Esophagus squamous epithelium (tissue), 5 donors: ENCODE measurements around the gene BEST4. TPM values are rescaled to one million over a fixed set of nuclear protein-coding genes. Genes with fewer than 3 reads are reported as not detected.
"Not testable (repeated sequence)": the region's sequence is repeated elsewhere in the genome, so short reads cannot be mapped to it uniquely, and the experiment has no call there.

Experiments
- DNase-seq: peaks from one replicate; lab custom pipeline; 2025; lab: John Stamatoyannopoulos, UW
- H3K27ac ChIP-seq, 4 donors: fragments of 200-600 bp; sonication (generic); one replicate each; pipeline ENCODE4 v1.5.1; 2016 to 2019; ENCODE audit warnings: mild to moderate bottlenecking in 1 of 4
- H3K27me3 ChIP-seq, 4 donors: fragments of 200-600 bp; sonication (generic); 1 replicate in 3 of 4; 2 replicates in 1 of 4; pipeline versions ENCODE4 v1.5.1 to v1.6.0; 2017 to 2021; ENCODE audit warnings: antibody characterized with exemption in 1 of 4
- H3K36me3 ChIP-seq, 3 donors: fragments of 200-600 bp; sonication (generic); one replicate each; pipeline ENCODE4 v1.5.1; 2016 to 2019
- H3K4me1 ChIP-seq, 3 donors: fragments of 200-600 bp; sonication (generic); one replicate each; pipeline ENCODE4 v1.5.1; 2017 to 2019
- H3K4me3 ChIP-seq, 4 donors: fragments of 200-600 bp; sonication (generic); 1 replicate in 3 of 4; 2 replicates in 1 of 4; pipeline ENCODE4 v1.5.1; 2016 to 2019; ENCODE audit warnings: mild to moderate bottlenecking in 2 of 4, moderate library complexity in 1 of 4
- H3K9me3 ChIP-seq, 3 donors: fragments of 200-600 bp; sonication (generic); one replicate each; pipeline ENCODE4 v1.5.1; 2016 to 2019
- POLR2A ChIP-seq, 4 donors: fragments of 450-650 bp; IDR thresholded peaks; one replicate each; pipeline ENCODE4 v1.6.1; 2017; ENCODE audit warnings: antibody characterized with exemption in 4 of 4, mild to moderate bottlenecking in 4 of 4, moderate library complexity in 3 of 4
- WGBS, 2 donors: methylation state at CpG; one replicate each; pipeline ENCODE4 v1.1.5; 2018; 5-methylcytosine and 5-hydroxymethylcytosine counted together
- intact Hi-C: fragments of 100-400 bp; cut with DNase I; formaldehyde crosslinking; loops from one replicate; pipeline ENCODE4 v1.15.0; 2022
- total RNA-seq, 4 donors: library from RNA; depleted of rRNA; stranded (reverse); fragments of >200 nt; gene quantifications; one replicate each; pipeline ENCODE4 v1.1.0, GENCODE V29; 2016
- TF ChIP-seq, protein P1 (sequence below), 6 experiments: fragments of 450-650 bp in 4 of 6; fragments of 200-600 bp in 2 of 6; sonication (generic) in 2 of 6; IDR thresholded peaks; one replicate each; pipeline ENCODE4 v1.5.1; 2016 to 2019; ENCODE audit warnings: antibody characterized with exemption in 6 of 6, mild to moderate bottlenecking in 4 of 6, moderate library complexity in 4 of 6
- donor health status: DM: yes; HTN: yes; CAD: no.

Gene BEST4
- total RNA-seq, 4 donors from 2014 or later, result 0.26 TPM; not detected in 3

DNA sequence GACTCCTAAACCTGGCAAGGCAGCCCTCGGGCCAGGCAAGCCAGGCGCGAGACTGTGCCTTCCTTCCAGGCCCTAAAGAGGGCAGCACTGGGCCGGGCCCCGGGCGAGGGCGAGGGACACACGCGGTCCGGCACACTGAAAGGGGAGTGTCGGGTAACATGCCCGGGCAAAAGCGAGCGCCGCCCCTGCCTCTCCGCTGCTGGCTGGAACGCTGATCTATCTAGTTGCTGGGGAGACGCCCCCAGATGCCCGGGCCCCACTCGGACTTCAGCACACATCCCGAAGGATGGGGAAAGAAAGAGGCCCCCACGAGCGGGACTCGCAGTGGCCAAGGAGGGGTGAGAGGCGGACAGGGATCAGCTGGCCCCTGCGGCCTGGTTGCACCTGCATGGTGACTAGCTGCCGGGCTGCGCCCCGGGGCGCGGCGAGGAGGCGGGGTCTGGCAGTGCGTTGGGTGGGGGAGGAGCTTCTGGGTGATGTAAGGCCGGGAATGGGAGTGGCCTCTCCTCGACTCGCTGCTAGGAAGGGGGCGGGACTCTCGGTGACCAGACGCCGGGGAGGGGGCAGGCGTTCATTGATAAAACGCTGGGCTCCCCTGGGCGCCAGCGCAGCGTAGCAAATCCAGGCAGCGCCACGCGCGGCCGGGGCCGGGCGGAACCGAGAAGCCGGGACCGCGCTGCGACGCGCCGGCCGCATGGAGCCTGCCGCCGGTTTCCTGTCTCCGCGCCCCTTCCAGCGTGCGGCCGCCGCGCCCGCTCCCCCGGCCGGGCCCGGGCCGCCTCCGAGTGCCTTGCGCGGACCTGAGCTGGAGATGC, 12.0 kb upstream of the BEST4 start, which contains the start of gene PLK3:
PLK3 (plus strand) TSS at position 608 of the 815 bp plus-strand sequence; CDS start at position 695, 87 bp downstream.
- intact Hi-C loops, result no loop called here
- Histone ChIP-seq H3K4me1 (peaks cover 21 to 52% (median 26%) of the 10 kb centered on the region in 3 donors), H3K9me3 (no peaks in the 10 kb centered on the region), H3K27ac (peak within 1 kb of the TSS; percentile 94 to 97 (median 97)), H3K36me3 (peaks cover 5 to 35% (median 7%) of the 10 kb centered on the region in 3 donors), H3K27me3 (no peaks in the 10 kb centered on the region), H3K4me3 (peak within 1 kb of the TSS; percentile 64 to 98 (median 90))
- 0% methylated on average over 2 to 22 of the region's 79 CpGs for WGBS, 2 donors
- peak; percentile 95 for DNase-seq
- TF ChIP-seq, protein P1, sequence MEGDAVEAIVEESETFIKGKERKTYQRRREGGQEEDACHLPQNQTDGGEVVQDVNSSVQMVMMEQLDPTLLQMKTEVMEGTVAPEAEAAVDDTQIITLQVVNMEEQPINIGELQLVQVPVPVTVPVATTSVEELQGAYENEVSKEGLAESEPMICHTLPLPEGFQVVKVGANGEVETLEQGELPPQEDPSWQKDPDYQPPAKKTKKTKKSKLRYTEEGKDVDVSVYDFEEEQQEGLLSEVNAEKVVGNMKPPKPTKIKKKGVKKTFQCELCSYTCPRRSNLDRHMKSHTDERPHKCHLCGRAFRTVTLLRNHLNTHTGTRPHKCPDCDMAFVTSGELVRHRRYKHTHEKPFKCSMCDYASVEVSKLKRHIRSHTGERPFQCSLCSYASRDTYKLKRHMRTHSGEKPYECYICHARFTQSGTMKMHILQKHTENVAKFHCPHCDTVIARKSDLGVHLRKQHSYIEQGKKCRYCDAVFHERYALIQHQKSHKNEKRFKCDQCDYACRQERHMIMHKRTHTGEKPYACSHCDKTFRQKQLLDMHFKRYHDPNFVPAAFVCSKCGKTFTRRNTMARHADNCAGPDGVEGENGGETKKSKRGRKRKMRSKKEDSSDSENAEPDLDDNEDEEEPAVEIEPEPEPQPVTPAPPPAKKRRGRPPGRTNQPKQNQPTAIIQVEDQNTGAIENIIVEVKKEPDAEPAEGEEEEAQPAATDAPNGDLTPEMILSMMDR (IDR thresholded peaks at IDR 0.05), result peak; percentile 79 to 98 (median 89)
- TF ChIP-seq POLR2A (IDR thresholded peaks at IDR 0.05), result peak in 2 of 4 donors; percentile 96 to 97

DNA sequence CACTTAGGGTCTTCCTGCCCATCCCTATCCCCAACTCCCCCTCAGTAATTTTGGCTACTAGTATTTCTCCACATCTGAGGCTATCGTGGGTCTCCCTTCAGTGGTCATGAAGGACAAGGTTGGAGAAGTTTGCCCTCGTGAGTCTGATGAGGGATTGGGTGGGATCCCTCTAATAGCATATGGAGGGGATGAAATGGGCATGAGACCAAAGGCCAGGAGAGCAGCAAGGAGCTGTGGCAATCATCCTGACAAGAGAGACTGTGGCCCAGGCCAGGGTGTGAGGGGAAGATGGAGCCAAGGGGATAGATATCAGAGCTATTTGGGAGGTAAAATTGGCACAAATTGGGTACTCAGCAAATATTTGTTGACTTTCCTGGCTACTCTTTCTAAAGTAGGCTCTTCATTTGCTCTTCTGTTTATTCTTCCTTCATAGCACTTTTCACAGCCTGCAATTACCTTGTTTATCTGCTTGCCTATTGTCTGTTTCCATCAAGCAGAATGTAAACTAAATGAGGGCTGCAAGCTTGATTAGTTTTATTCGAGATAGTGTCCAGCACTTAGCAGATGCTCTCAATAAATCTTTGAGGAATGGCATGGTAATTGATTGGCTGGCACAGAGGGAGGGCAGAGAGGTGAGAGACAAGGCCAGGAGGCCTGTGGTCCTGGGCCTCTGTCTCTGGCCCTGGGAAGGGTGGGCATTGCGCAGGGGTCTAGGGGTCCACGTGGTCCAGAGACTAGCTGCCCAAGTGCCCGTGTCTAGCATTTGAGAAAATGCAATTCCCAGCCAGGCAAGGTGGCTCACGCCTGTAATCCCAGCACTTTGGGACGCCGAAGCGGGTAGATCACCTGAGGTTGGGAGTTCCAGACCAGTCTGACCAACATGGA, 10.8 kb upstream of the BEST4 start:
- H3K27ac ChIP-seq, result peak overlapping the region; percentile 52 to 97 (median 96)
- no peaks in the 10 kb centered on the region for H3K9me3 ChIP-seq
- peaks cover 4 to 22% (median 5%) of the 10 kb centered on the region in 3 donors for H3K36me3 ChIP-seq
- H3K4me3 ChIP-seq, result no peak overlapping the region
- no peaks in the 10 kb centered on the region for H3K27me3 ChIP-seq
- H3K4me1 ChIP-seq, result peaks cover 21 to 45% (median 26%) of the 10 kb centered on the region in 3 donors
- intact Hi-C loops, result no loop called here
- 79 to 80% methylated on average over 8 to 9 of the region's 10 CpGs for WGBS, 2 donors
- TF ChIP-seq POLR2A (IDR thresholded peaks at IDR 0.05), result no peak
- TF ChIP-seq, protein P1 (IDR thresholded peaks at IDR 0.05), result no peak
- DNase-seq, result no peak

DNA sequence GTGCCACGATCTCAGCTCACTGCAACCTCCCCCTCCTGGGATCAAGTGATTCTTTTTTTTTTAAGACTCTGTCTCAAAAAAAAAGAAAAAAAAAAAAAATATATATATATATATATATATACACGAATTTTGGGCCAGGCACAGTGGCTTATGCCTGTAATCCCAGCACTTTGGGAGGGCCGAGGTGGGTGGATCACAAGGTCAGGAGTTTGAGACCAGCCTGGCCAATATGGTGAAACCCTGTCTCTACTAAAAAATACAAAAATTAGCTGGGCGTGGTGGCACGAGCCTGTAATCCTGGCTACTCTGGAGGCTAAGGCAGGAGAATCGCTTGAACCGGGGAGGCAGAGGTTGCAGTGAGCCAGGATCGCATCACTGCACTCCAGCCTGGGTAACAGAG, 9.9 kb upstream of the BEST4 start:
- WGBS, 2 donors, result 63 to 69% methylated on average over 8 of the region's 8 CpGs
- H3K4me3 ChIP-seq, H3K27ac ChIP-seq, DNase-seq, intact Hi-C loops, H3K27me3 ChIP-seq, H3K9me3 ChIP-seq: not testable (repeated sequence)
- Histone ChIP-seq H3K36me3 (peaks cover 0 to 14% (median 3%) of the 10 kb centered on the region in 3 donors), H3K4me1 (peaks cover 18 to 45% (median 19%) of the 10 kb centered on the region in 3 donors)

DNA sequence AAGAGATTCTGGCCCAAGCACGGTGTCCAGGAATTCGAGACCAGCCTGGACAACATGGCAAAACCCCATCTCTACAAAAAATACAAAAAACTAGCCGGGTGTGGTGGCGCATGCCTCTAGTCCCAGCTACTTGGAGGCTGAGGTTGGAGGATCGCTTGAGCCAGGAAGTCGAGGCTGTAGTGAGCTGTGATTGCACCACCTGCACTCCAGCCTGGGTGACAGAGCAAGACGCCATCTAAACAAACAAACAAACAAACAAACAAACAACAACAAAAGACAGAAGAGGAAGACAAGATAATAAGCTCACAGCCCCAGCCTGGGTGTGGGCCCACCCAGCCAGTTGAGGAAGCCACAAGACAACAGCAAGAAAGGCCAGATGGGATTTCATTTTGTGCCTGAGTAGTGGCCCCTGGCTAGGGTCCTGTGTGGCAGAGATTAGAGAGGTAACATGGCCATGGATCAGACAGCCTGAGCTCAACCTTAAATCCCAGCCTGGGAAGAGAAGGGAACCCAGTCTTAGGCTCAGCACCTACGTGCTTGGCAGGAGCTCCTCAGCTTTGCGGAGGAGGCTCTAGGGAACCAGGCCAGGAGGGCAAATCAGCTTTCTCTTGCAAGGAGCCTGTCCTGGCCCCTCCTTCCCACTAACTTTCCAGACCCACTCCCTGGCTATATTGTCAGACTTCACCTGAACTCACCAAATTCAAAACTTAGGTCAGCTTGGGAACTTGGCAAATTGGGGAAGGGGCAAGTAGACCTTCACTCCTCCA, 4.9 kb upstream of the BEST4 start:
- H3K9me3 ChIP-seq, result no peaks in the 10 kb centered on the region
- intact Hi-C loops, result no loop called here
- no peaks in the 10 kb centered on the region for H3K27me3 ChIP-seq
- no peak overlapping the region for H3K4me3 ChIP-seq
- H3K4me1 ChIP-seq, result peaks cover 0 to 19% (median 0%) of the 10 kb centered on the region in 3 donors
- no peaks in the 10 kb centered on the region for H3K36me3 ChIP-seq
- no peak overlapping the region for H3K27ac ChIP-seq
- WGBS, 2 donors, result 63 to 75% methylated on average over 5 to 7 of the region's 9 CpGs
- TF ChIP-seq POLR2A (IDR thresholded peaks at IDR 0.05), result no peak
- TF ChIP-seq, protein P1 (IDR thresholded peaks at IDR 0.05), result no peak
- DNase-seq, result no peak
